H1 (cell line): ENCODE results near the gene MXD3. TPM values are rescaled to one million over a fixed set of nuclear protein-coding genes. Genes with fewer than 3 reads are reported as not detected.

Experiments
- CTCF ChIA-PET: fragments of 300-600 bp; sonication (Branson Sonifier 250); formaldehyde crosslinking; loops from one replicate; lab custom pipeline; 2021; ENCODE audit not compliant: partially characterized antibody; lab: Charles Lee
- POLR2A ChIA-PET: fragments of 300-600 bp; sonication (Branson Sonifier 250); formaldehyde crosslinking; loops from one replicate; lab custom pipeline; 2021; ENCODE audit warnings: inconsistent platforms; ENCODE audit not compliant: partially characterized antibody; lab: Charles Lee
- DNase-seq, 2 experiments: peaks; one replicate each; pipeline versions ENCODE4 v3.0.0 to v3.0.0-alpha.2; 2010 to 2022; ENCODE audit warnings: low spot score in 2 of 2, low read depth in 1 of 2, mixed read lengths in 1 of 2
- FAIRE-seq: peaks from 2 replicates; lab custom pipeline; 2011; peaks lifted over from hg19 to GRCh38; lab: Jason Lieb, UNC
- H2AFZ ChIP-seq: 2 replicates; pipeline ENCODE4 v1.8.1; 2012; ENCODE audit warnings: low read length, inconsistent platforms
- H2AK5ac ChIP-seq: 2 replicates; pipeline ENCODE4 v1.6.1; 2013; ENCODE audit warnings: low read depth, low read length
- H2BK120ac ChIP-seq: replicated peaks from 2 replicates; pipeline ENCODE3; 2013; ENCODE audit warnings: low read depth, low read length, inconsistent platforms
- H2BK12ac ChIP-seq: 2 replicates; pipeline ENCODE4 v1.6.1; 2013; ENCODE audit warnings: low read depth, low read length
- H2BK15ac ChIP-seq: 2 replicates; pipeline ENCODE4 v1.6.1; 2013; ENCODE audit warnings: low read length
- H2BK20ac ChIP-seq: 2 replicates; pipeline ENCODE4 v1.6.1; 2013; ENCODE audit warnings: low read length
- H2BK5ac ChIP-seq: 2 replicates; pipeline ENCODE4 v1.6.1; 2013; ENCODE audit warnings: low read depth, low read length
- H3K14ac ChIP-seq: 2 replicates; pipeline ENCODE4 v1.6.1; 2013; ENCODE audit warnings: inconsistent platforms; ENCODE audit not compliant: insufficient read length
- H3K18ac ChIP-seq: 2 replicates; pipeline ENCODE4 v1.6.1; 2013; ENCODE audit warnings: low read length; ENCODE audit errors: extremely low read depth
- H3K23ac ChIP-seq: 2 replicates; pipeline ENCODE4 v1.6.1; 2013; ENCODE audit warnings: inconsistent platforms; ENCODE audit not compliant: insufficient read length
- H3K23me2 ChIP-seq: 2 replicates; pipeline ENCODE4 v1.6.1; 2013; ENCODE audit warnings: low read depth, low read length
- H3K27ac ChIP-seq: 2 replicates; pipeline ENCODE4 v1.6.1; 2011; ENCODE audit warnings: low read depth, low read length, inconsistent platforms
- H3K27me3 ChIP-seq, 4 experiments: replicated peaks in 1 of 4; 1 replicate in 1 of 4; 2 replicates in 3 of 4; pipeline versions ENCODE4 v1.6.1 to v1.8.1; 2011 to 2013; ENCODE audit warnings: low read length in 3 of 4, mild to moderate bottlenecking in 3 of 4, inconsistent platforms in 2 of 4, mixed read lengths in 2 of 4, moderate library complexity in 1 of 4; ENCODE audit not compliant: control insufficient read depth in 3 of 4, insufficient read depth in 3 of 4; ENCODE audit errors: extremely low read depth in 1 of 4
- H3K36me3 ChIP-seq, 4 experiments: 2 replicates each; pipeline versions ENCODE4 v1.6.1 to v1.8.1; 2011 to 2013; ENCODE audit warnings: mild to moderate bottlenecking in 4 of 4, low read length in 3 of 4, moderate library complexity in 2 of 4, control low read depth in 1 of 4, inconsistent platforms in 1 of 4; ENCODE audit not compliant: insufficient read depth in 4 of 4, control insufficient read depth in 2 of 4
- H3K4ac ChIP-seq: replicated peaks from 2 replicates; pipeline ENCODE3; 2013; ENCODE audit warnings: low read length, low read depth, mixed read lengths, inconsistent platforms; ENCODE audit not compliant: insufficient read length
- H3K4me1 ChIP-seq, 4 experiments: replicated peaks in 1 of 4; 1 replicate in 1 of 4; 2 replicates in 3 of 4; pipeline versions ENCODE4 v1.6.1 to v1.8.1; 2011 to 2013; ENCODE audit warnings: low read length in 3 of 4, inconsistent platforms in 2 of 4, mixed read lengths in 1 of 4; ENCODE audit not compliant: insufficient read depth in 4 of 4, control insufficient read depth in 3 of 4
- H3K4me2 ChIP-seq, 2 experiments: 2 replicates each; pipeline versions ENCODE4 v1.6.1 to v1.8.1; 2011 to 2013; ENCODE audit warnings: low read depth in 2 of 2, low read length in 2 of 2, control low read depth in 1 of 2, inconsistent platforms in 1 of 2, mild to moderate bottlenecking in 1 of 2; ENCODE audit not compliant: insufficient read depth in 1 of 2
- H3K4me3 ChIP-seq, 4 experiments: fragments of 200-600, 300-600 bp in 1 of 4; sonication (generic), shearing (Covaris generic), sonication (Bioruptor Twin) in 1 of 4; 2 replicates each; pipeline versions ENCODE4 v1.5.1 to v1.8.1; 2011 to 2016; ENCODE audit warnings: low read length in 4 of 4, low read depth in 3 of 4, control low read depth in 2 of 4, inconsistent platforms in 2 of 4, mild to moderate bottlenecking in 2 of 4, mixed read lengths in 1 of 4, moderate library complexity in 1 of 4; ENCODE audit not compliant: insufficient read depth in 2 of 4; ENCODE audit errors: extremely low read depth in 1 of 4
- H3K56ac ChIP-seq: replicated peaks from 2 replicates; pipeline ENCODE3; 2013; ENCODE audit warnings: low read depth, mild to moderate bottlenecking, mixed read lengths, low read length, inconsistent platforms; ENCODE audit not compliant: insufficient read length
- H3K79me1 ChIP-seq: 2 replicates; pipeline ENCODE4 v1.6.1; 2013; ENCODE audit warnings: low read depth, low read length, control low read depth
- H3K79me2 ChIP-seq, 2 experiments: 2 replicates each; pipeline versions ENCODE4 v1.6.1 to v1.8.1; 2012 to 2013; ENCODE audit warnings: low read length in 2 of 2, mild to moderate bottlenecking in 2 of 2, inconsistent platforms in 1 of 2; ENCODE audit not compliant: insufficient read depth in 2 of 2, control insufficient read depth in 1 of 2
- H3K9ac ChIP-seq, 4 experiments: replicated peaks in 1 of 4; 1 replicate in 1 of 4; 2 replicates in 3 of 4; pipeline versions ENCODE4 v1.6.1 to v1.8.1; 2011 to 2013; ENCODE audit warnings: low read depth in 3 of 4, low read length in 3 of 4, control low read depth in 2 of 4, mild to moderate bottlenecking in 2 of 4, moderate library complexity in 2 of 4, inconsistent platforms in 1 of 4; ENCODE audit errors: extremely low read depth in 1 of 4
- H3K9me3 ChIP-seq, 2 experiments: 2 replicates each; pipeline versions ENCODE4 v1.6.1 to v1.8.1; 2012 to 2013; ENCODE audit warnings: mild to moderate bottlenecking in 2 of 2, moderate library complexity in 2 of 2, control low read depth in 1 of 2, inconsistent platforms in 1 of 2, low read depth in 1 of 2, low read length in 1 of 2, mixed read lengths in 1 of 2; ENCODE audit not compliant: insufficient read depth in 2 of 2
- H4K20me1 ChIP-seq, 2 experiments: replicated peaks in 1 of 2; 2 replicates each; pipeline versions ENCODE3 to v1.8.1; 2011 to 2013; ENCODE audit warnings: inconsistent platforms in 2 of 2, low read length in 2 of 2, mild to moderate bottlenecking in 1 of 2; ENCODE audit not compliant: insufficient read depth in 2 of 2, control insufficient read depth in 1 of 2
- H4K5ac ChIP-seq: 2 replicates; pipeline ENCODE4 v1.6.1; 2013; ENCODE audit warnings: low read length, low read depth, mixed read lengths, inconsistent platforms; ENCODE audit not compliant: insufficient read length
- H4K8ac ChIP-seq: 2 replicates; pipeline ENCODE4 v1.8.0; 2013; ENCODE audit warnings: mild to moderate bottlenecking, moderate library complexity, low read length, inconsistent platforms; ENCODE audit not compliant: insufficient read depth; ENCODE audit errors: extremely low read depth
- H4K91ac ChIP-seq: replicated peaks from 2 replicates; pipeline ENCODE3; 2013; ENCODE audit warnings: low read length, mixed read lengths, inconsistent platforms; ENCODE audit not compliant: insufficient read length
- BCL11A ChIP-seq, 2 experiments: IDR thresholded peaks; one replicate each; pipeline ENCODE4 v1.6.1; 2011; ENCODE audit warnings: low read depth in 2 of 2, low read length in 2 of 2, mild to moderate bottlenecking in 2 of 2
- CBX5 ChIP-seq: fragments of 300-800, 300-1000 bp; sonication (generic); IDR thresholded peaks from 2 replicates; pipeline ENCODE4 v1.7.1; 2016; ENCODE audit warnings: antibody characterized with exemption, low read length, low read depth
- CREB1 ChIP-seq: IDR thresholded peaks from 2 replicates; pipeline ENCODE4 v1.6.1; 2012; ENCODE audit warnings: inconsistent platforms
- EZH2 ChIP-seq: fragments of 200-600 bp; sonication (generic); IDR thresholded peaks from 2 replicates; pipeline ENCODE4 v1.7.1; 2012; ENCODE audit warnings: low read depth, mild to moderate bottlenecking, moderate library complexity, low read length, inconsistent platforms; ENCODE audit not compliant: severe bottlenecking
- GABPA ChIP-seq: IDR thresholded peaks from 2 replicates; pipeline ENCODE4 v1.6.1; 2011; ENCODE audit warnings: mild to moderate bottlenecking, low read length, moderate library complexity, borderline replicate concordance; ENCODE audit not compliant: insufficient read depth
- HDAC6 ChIP-seq: IDR thresholded peaks from one replicate; pipeline ENCODE4 v1.7.1; 2012; ENCODE audit warnings: low read depth, mild to moderate bottlenecking, inconsistent platforms, low read length, moderate library complexity
- KDM4A ChIP-seq: IDR thresholded peaks from one replicate; pipeline ENCODE4 v1.7.1; 2012; ENCODE audit warnings: low read depth, mild to moderate bottlenecking, moderate library complexity, low read length, inconsistent platforms; ENCODE audit not compliant: severe bottlenecking
- POU5F1 ChIP-seq: IDR thresholded peaks from 2 replicates; pipeline ENCODE4 v1.6.1; 2011; ENCODE audit warnings: low read depth, mild to moderate bottlenecking, low read length, moderate library complexity
- RFX5 ChIP-seq: IDR thresholded peaks from 2 replicates; pipeline ENCODE4 v1.6.1; 2011; ENCODE audit warnings: low read depth, low read length, improper control_type of control experiment, borderline replicate concordance
- SAP30 ChIP-seq: fragments of 300-600 bp; sonication (generic); IDR thresholded peaks from 2 replicates; pipeline ENCODE4 v1.7.1; 2012; ENCODE audit warnings: low read length, moderate library complexity, mild to moderate bottlenecking, inconsistent platforms; ENCODE audit not compliant: insufficient read depth, insufficient replicate concordance
- SP1 ChIP-seq: IDR thresholded peaks from 2 replicates; pipeline ENCODE4 v1.6.1; 2011; ENCODE audit warnings: low read depth, low read length
- TAF7 ChIP-seq: optimal IDR thresholded peaks from 2 replicates; pipeline ENCODE3; 2011; ENCODE audit warnings: low read depth, mild to moderate bottlenecking, inconsistent platforms, low read length, moderate library complexity, borderline replicate concordance
- ZNF274 ChIP-seq: IDR thresholded peaks from 2 replicates; pipeline ENCODE4 v1.7.0; 2012; ENCODE audit warnings: low read length, borderline replicate concordance; ENCODE audit errors: extremely low read depth
- WGBS, 2 experiments: shearing (Covaris generic) in 1 of 2; methylation state at CpG; one replicate each; pipeline versions ENCODE4 v1.1.6 to v1.1.7; 2013 to 2015; ENCODE audit warnings: low lambda C conversion rate in 2 of 2, mixed read lengths in 2 of 2, inconsistent platforms in 1 of 2, low coverage in 1 of 2, missing lambda C conversion rate in 1 of 2; ENCODE audit not compliant: insufficient replicate concordance in 2 of 2, insufficient coverage in 1 of 2, insufficient read length in 1 of 2; ENCODE audit errors: extremely low coverage in 1 of 2, missing lambda C conversion rate in 1 of 2; 5-methylcytosine and 5-hydroxymethylcytosine counted together
- polyA plus RNA-seq, 7 experiments: library from polyadenylated mRNA; depleted of rRNA in 3 of 7; stranded (reverse) in 5 of 7; unstranded in 2 of 7; fragments of >200 nt in 5 of 7; fragments of 200-250 nt in 2 of 7; gene quantifications; 1 replicate in 5 of 7; 2 replicates in 1 of 7; 4 replicates in 1 of 7; pipeline versions ENCODE4 v1.2.1 to v1.2.3, GENCODE V29; 2011 to 2013; ENCODE audit warnings: missing spikeins in 2 of 7, mixed read lengths in 2 of 7
- total RNA-seq: library from RNA; stranded (reverse); fragmentation: NEBNext Ultra II Directional; extraction: Animal tissue kit (Norgen Biotek cat#: 25700); gene quantifications from 2 replicates; pipeline ENCODE4 v1.2.1, GENCODE V29; 2021

The MXD3 gene
- total and polyA plus RNA-seq, 2 of the 8 experiments (the other 6 are each of a cell fraction or from before 2014, with no cell fraction given), result 6.5 to 7.7 TPM

DNA sequence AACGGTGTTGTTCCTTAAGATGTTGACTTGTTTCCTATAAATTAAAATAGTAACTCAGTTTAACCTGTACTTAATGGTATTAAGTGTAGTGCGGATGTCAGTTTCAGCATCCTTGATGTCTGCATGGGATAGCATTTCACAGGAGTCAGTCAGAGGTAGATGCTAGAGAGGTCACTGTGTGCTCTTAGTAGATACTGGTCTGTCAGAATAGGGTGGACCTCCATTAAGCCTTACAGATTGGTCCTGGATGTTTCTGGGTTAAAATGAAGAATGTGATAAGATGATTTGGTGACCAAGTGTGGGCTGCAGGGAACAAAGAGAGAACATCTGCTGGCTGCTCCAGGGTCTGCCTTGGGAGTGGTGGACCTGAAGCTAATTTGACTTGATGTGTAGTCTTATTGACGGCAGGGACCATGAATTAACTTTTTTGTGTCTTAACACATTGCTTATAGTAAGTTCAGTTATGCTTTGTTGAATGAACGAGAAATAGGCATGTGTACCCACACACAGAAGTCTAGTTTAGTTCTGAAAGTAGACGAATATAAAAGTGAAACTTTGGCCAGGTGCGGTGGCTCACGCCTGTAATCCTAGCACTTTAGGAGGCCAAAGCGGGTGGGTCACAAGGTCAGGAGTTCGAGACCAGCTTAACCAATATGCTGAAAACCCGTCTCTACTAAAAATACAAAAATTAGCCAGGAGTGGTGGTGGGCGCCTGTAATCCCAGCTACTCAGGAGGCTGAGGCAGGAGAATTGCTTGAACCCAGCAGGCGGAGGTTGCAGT lies 20.7 kb downstream of the MXD3 start:
- no peak overlapping the region for H2BK12ac ChIP-seq
- H2BK15ac ChIP-seq, result no peak overlapping the region
- H2BK20ac ChIP-seq, result no peak overlapping the region
- H4K5ac ChIP-seq, result no peak overlapping the region
- H2BK120ac ChIP-seq, result no peak overlapping the region
- peaks cover 6 to 12% of the 10 kb centered on the region in 2 experiments for H4K20me1 ChIP-seq
- H3K56ac ChIP-seq, result no peak overlapping the region
- no peaks in the 10 kb centered on the region for H3K9me3 ChIP-seq
- FAIRE-seq, result no peak
- H3K4me2 ChIP-seq, result no peak overlapping the region
- no peaks in the 10 kb centered on the region for H3K23me2 ChIP-seq
- H3K79me1 ChIP-seq, result peaks cover 2% of the 10 kb centered on the region; the same call in 1 of the 2 replicates
- H3K4ac ChIP-seq, result no peak overlapping the region
- CTCF ChIA-PET, result interaction anchor here (1.5 kb wide), 1 partner anchor 19 kb away, joined by 3 read pairs; no protein-coding TSS in a partner anchor
- no peak overlapping the region for H3K27ac ChIP-seq
- no peak overlapping the region for H3K14ac ChIP-seq
- peaks cover 53 to 95% (median 75%) of the 10 kb centered on the region in 4 experiments for H3K36me3 ChIP-seq
- no peak overlapping the region for H3K9ac ChIP-seq
- H3K23ac ChIP-seq, result no peak overlapping the region
- DNase-seq, result no peak
- no peaks in the 10 kb centered on the region for H3K4me1 ChIP-seq
- POLR2A ChIA-PET, result no interaction called here
- H4K8ac ChIP-seq, result no peak overlapping the region
- H2BK5ac ChIP-seq, result no peak overlapping the region
- H3K27me3 ChIP-seq, result no peaks in the 10 kb centered on the region
- H4K91ac ChIP-seq, result no peak overlapping the region
- H3K79me2 ChIP-seq, result no peaks in the 10 kb centered on the region; a peak in 1 of 4 replicates
- no peak overlapping the region for H3K4me3 ChIP-seq
- no peak overlapping the region for H2AFZ ChIP-seq
- H3K18ac ChIP-seq, result no peak overlapping the region
- 96% methylated on average over 12 of the region's 12 CpGs; no CpG with 5 or more reads in 1 of the 2 experiments for WGBS, 2 experiments
- no peak overlapping the region for H2AK5ac ChIP-seq
- no peak for TF ChIP-seq BCL11A (IDR thresholded peaks at IDR 0.05; ENCODE audit: low read depth in 2 of 2, low read length in 2 of 2)
- TF ChIP-seq POU5F1, result no peak
- TF ChIP-seq CREB1, result no peak
- TF ChIP-seq EZH2, result no peak
- TF ChIP-seq RFX5, result no peak
- TF ChIP-seq GABPA, result no peak
- TF ChIP-seq TAF7, result no peak
- TF ChIP-seq ZNF274, result no peak
- TF ChIP-seq SP1, result no peak
- no peak for TF ChIP-seq KDM4A
- TF ChIP-seq SAP30, result no peak
- no peak for TF ChIP-seq CBX5
- no peak for TF ChIP-seq HDAC6
